SU-DHL-6 (cell line): ENCODE measurements around the gene DUSP28.

Experiments used
- H2AFZ ChIP-seq: fragments of 200-600 bp; sonication (generic); 2 replicates; pipeline ENCODE4 v1.6.1; 2014; ENCODE audit warnings: low read depth, mild to moderate bottlenecking, moderate library complexity, mixed read lengths, antibody characterized with exemption, low read length; ENCODE audit not compliant: severe bottlenecking
- H3F3A ChIP-seq: fragments of 200-600 bp; shearing (Covaris generic); 2 replicates; pipeline ENCODE4 v1.6.0; 2016; ENCODE audit warnings: antibody characterized with exemption, mild to moderate bottlenecking; ENCODE audit not compliant: insufficient read depth
- H3K27ac ChIP-seq: fragments of 200-600 bp; sonication (generic); 2 replicates; pipeline ENCODE4 v1.5.1; 2016; ENCODE audit warnings: low read depth, mild to moderate bottlenecking, low read length, moderate library complexity, mixed read lengths
- H3K27me3 ChIP-seq: fragments of 200-600 bp; sonication (generic), shearing (Covaris generic); 2 replicates; pipeline ENCODE4 v1.6.0; 2014; ENCODE audit warnings: mild to moderate bottlenecking, low read length
- H3K36me3 ChIP-seq: fragments of 200-600 bp; sonication (generic); 2 replicates; pipeline ENCODE4 v1.6.1; 2014; ENCODE audit warnings: mild to moderate bottlenecking, low read length, mixed read lengths
- H3K4me2 ChIP-seq: fragments of 300-600, 200-600 bp; shearing (Covaris generic), sonication (generic); 2 replicates; pipeline ENCODE4 v1.6.0; 2014; ENCODE audit warnings: low read length, low read depth, mild to moderate bottlenecking; ENCODE audit not compliant: poor library complexity, severe bottlenecking
- H3K4me3 ChIP-seq: fragments of 200-600 bp; sonication (generic); 2 replicates; pipeline ENCODE4 v1.5.1; 2014; ENCODE audit warnings: antibody characterized with exemption, low read length, mild to moderate bottlenecking, mixed read lengths; ENCODE audit not compliant: insufficient read depth, poor library complexity, severe bottlenecking
- H3K79me2 ChIP-seq: fragments of 200-600 bp; sonication (generic); 2 replicates; pipeline ENCODE4 v1.6.1; 2014; ENCODE audit warnings: mild to moderate bottlenecking, low read length, moderate library complexity; ENCODE audit not compliant: insufficient read depth
- H3K9ac ChIP-seq: fragments of 200-600 bp; sonication (generic); 2 replicates; pipeline ENCODE4 v1.7.0; 2014; ENCODE audit warnings: mild to moderate bottlenecking, low read length
- H3K9me2 ChIP-seq: fragments of 200-600 bp; sonication (generic); replicated peaks from 2 replicates; pipeline ENCODE4 v1.6.1; 2014; ENCODE audit warnings: low read length; ENCODE audit not compliant: insufficient read depth
- H3K9me3 ChIP-seq: fragments of 200-600 bp; sonication (generic); 2 replicates; pipeline ENCODE4 v1.6.1; 2014; ENCODE audit warnings: low read length, mixed read lengths; ENCODE audit not compliant: insufficient read depth
- H4K20me1 ChIP-seq: fragments of 200-600 bp; sonication (generic); 2 replicates; pipeline ENCODE4 v1.6.1; 2014; ENCODE audit warnings: low read depth, mild to moderate bottlenecking, antibody characterized with exemption, low read length, moderate library complexity, mixed read lengths
- CTCF ChIP-seq: fragments of 200-600 bp; sonication (generic); IDR thresholded peaks from one replicate; pipeline ENCODE4 v1.5.1; 2017; ENCODE audit warnings: antibody characterized with exemption, mild to moderate bottlenecking, low read length, moderate library complexity; ENCODE audit not compliant: insufficient read depth, poor library complexity, severe bottlenecking
- EZH2phosphoT487 ChIP-seq: fragments of 200-600 bp; sonication (generic), shearing (Covaris generic); conservative IDR thresholded peaks from 2 replicates; pipeline ENCODE4 v1.6.1; 2018; ENCODE audit warnings: mild to moderate bottlenecking, antibody characterized with exemption, low read length, moderate library complexity, mixed read lengths

DUSP28 gene

GRCh38 chr2:240589850-240590525 lies 29.8 kb downstream of the DUSP28 start:
- peaks cover 44% of the 10 kb centered on the region for H3K79me2 ChIP-seq
- H3K4me3 ChIP-seq, result no peak overlapping the region
- H3K4me2 ChIP-seq, result no peak overlapping the region
- no peaks in the 10 kb centered on the region for H3K9me2 ChIP-seq
- no peaks in the 10 kb centered on the region for H3K9me3 ChIP-seq
- H3F3A ChIP-seq, result peaks cover 8% of the 10 kb centered on the region
- TF ChIP-seq CTCF (no peak), EZH2phosphoT487 (no peak)
- no peak overlapping the region for H3K9ac ChIP-seq
- no peak overlapping the region for H2AFZ ChIP-seq
- H3K27me3 ChIP-seq, result no peaks in the 10 kb centered on the region
- peaks cover 7% of the 10 kb centered on the region; the same call in 1 of the 2 replicates for H4K20me1 ChIP-seq
- H3K27ac ChIP-seq, result no peak overlapping the region
- no peaks in the 10 kb centered on the region for H3K36me3 ChIP-seq

- no peak overlapping the region for H3K9ac ChIP-seq
- H3K4me3 ChIP-seq, result no peak overlapping the region
- H3K9me3 ChIP-seq, result no peaks in the 10 kb centered on the region
- no peak overlapping the region for H3K4me2 ChIP-seq
- H4K20me1 ChIP-seq, result peaks cover 7% of the 10 kb centered on the region; the same call in 1 of the 2 replicates
- no peaks in the 10 kb centered on the region for H3K27me3 ChIP-seq
- TF ChIP-seq CTCF, result no peak
- no peak for TF ChIP-seq EZH2phosphoT487
- no peak overlapping the region for H2AFZ ChIP-seq
- H3F3A ChIP-seq, result peaks cover under 1% of the 10 kb centered on the region
- H3K27ac ChIP-seq, result no peak overlapping the region
- H3K36me3 ChIP-seq, result no peaks in the 10 kb centered on the region
- no peaks in the 10 kb centered on the region for H3K9me2 ChIP-seq
- peaks cover 41% of the 10 kb centered on the region for H3K79me2 ChIP-seq
These were observed 30.5 kb downstream of the DUSP28 start for GRCh38 chr2:240590681-240591111.

GRCh38 chr2:240591226-240591625 lies 31.1 kb downstream of the DUSP28 start:
- H3F3A ChIP-seq, result no peaks in the 10 kb centered on the region
- peaks cover 39% of the 10 kb centered on the region for H3K79me2 ChIP-seq
- no peaks in the 10 kb centered on the region for H3K36me3 ChIP-seq
- H3K9me2 ChIP-seq, result no peaks in the 10 kb centered on the region
- H4K20me1 ChIP-seq, result peaks cover 7% of the 10 kb centered on the region; the same call in 1 of the 2 replicates
- no peak overlapping the region for H2AFZ ChIP-seq
- H3K9ac ChIP-seq, result no peak overlapping the region
- H3K27ac ChIP-seq, result no peak overlapping the region
- TF ChIP-seq EZH2phosphoT487, result no peak
- no peak for TF ChIP-seq CTCF
- H3K4me2 ChIP-seq, result no peak overlapping the region
- no peaks in the 10 kb centered on the region for H3K9me3 ChIP-seq
- H3K4me3 ChIP-seq, result no peak overlapping the region
- no peaks in the 10 kb centered on the region for H3K27me3 ChIP-seq
